HG03159 (cell line): ENCODE measurements around the gene MYO1H.
"Not testable (repeated sequence)": the region's sequence is repeated elsewhere in the genome, so short reads cannot be mapped to it uniquely, and the experiment has no call there.

Experiments
- ATAC-seq: cut with Tn5 transposase; IDR thresholded peaks from one replicate; pipeline ENCODE4 v1.9.1; 2021; ENCODE audit warnings: mild to moderate bottlenecking, moderate library complexity; ENCODE audit not compliant: unreplicated experiment

MYO1H gene

GRCh38 chr12:109406147-109406546 is 58.4 kb downstream of the MYO1H start:
- not testable (repeated sequence) for ATAC-seq

GRCh38 chr12:109418848-109419480 is 71.3 kb downstream of the MYO1H start:
- ATAC-seq = no peak

GRCh38 chr12:109421355-109422087 is 73.8 kb downstream of the MYO1H start:
- no peak for ATAC-seq

GRCh38 chr12:109422251-109422650 is 74.6 kb downstream of the MYO1H start:
- no peak for ATAC-seq

GRCh38 chr12:109423392-109423791 is 75.7 kb downstream of the MYO1H start:
- ATAC-seq = no peak

- peak; percentile 64 for ATAC-seq
These were observed 80.4 kb downstream of the MYO1H start for GRCh38 chr12:109428037-109428629.

GRCh38 chr12:109428804-109429203 is 81.1 kb downstream of the MYO1H start:
- ATAC-seq = not testable (repeated sequence)

- no peak for ATAC-seq
These were observed 82.5 kb downstream of the MYO1H start for GRCh38 chr12:109430244-109430643.

- no peak for ATAC-seq
These were observed 84.7 kb downstream of the MYO1H start for GRCh38 chr12:109432431-109432830.

GRCh38 chr12:109432842-109433304 is 85.2 kb downstream of the MYO1H start:
- no peak for ATAC-seq

- ATAC-seq = no peak
These were observed 85.9 kb downstream of the MYO1H start for GRCh38 chr12:109433618-109434017.

GRCh38 chr12:109434582-109434981 is 86.9 kb downstream of the MYO1H start:
- no peak for ATAC-seq

- ATAC-seq = no peak
These were observed 87.9 kb downstream of the MYO1H start for GRCh38 chr12:109435428-109436187.

- no peak for ATAC-seq
These were observed 88.5 kb downstream of the MYO1H start for GRCh38 chr12:109436188-109436560.

- no peak for ATAC-seq
These were observed 91.5 kb downstream of the MYO1H start for GRCh38 chr12:109439181-109439580.

GRCh38 chr12:109439951-109440350 is 92.3 kb downstream of the MYO1H start:
- ATAC-seq = not testable (repeated sequence)

GRCh38 chr12:109440851-109441490 is 93.3 kb downstream of the MYO1H start:
- ATAC-seq = no peak

- no peak for ATAC-seq
These were observed 96.1 kb downstream of the MYO1H start for GRCh38 chr12:109443794-109444193.

- ATAC-seq = no peak
These were observed 96.6 kb downstream of the MYO1H start for GRCh38 chr12:109444259-109444658.

- ATAC-seq = no peak
These were observed 97.5 kb downstream of the MYO1H start for GRCh38 chr12:109445191-109445609.

- no peak for ATAC-seq
These were observed 99.2 kb downstream of the MYO1H start for GRCh38 chr12:109446869-109447268.
